HG02970 (cell line): ENCODE data around the gene BCAS3.

Experiments
- ATAC-seq: cut with Tn5 transposase; IDR thresholded peaks from one replicate; pipeline ENCODE4 v1.9.1; 2021; ENCODE audit warnings: mild to moderate bottlenecking, moderate library complexity, moderate number of reproducible peaks; ENCODE audit not compliant: unreplicated experiment, low FRiP score

The BCAS3 gene

GRCh38 chr17:61382796-61383688 lies 705.4 kb downstream of the BCAS3 start:
- no peak for ATAC-seq

- ATAC-seq, result no peak
Observed at GRCh38 chr17:61383689-61384201, 706.1 kb downstream of the BCAS3 start.

GRCh38 chr17:61384354-61384691 lies 706.7 kb downstream of the BCAS3 start:
- no peak for ATAC-seq

- ATAC-seq, result no peak
Observed at GRCh38 chr17:61384692-61385576, 707.3 kb downstream of the BCAS3 start.

- ATAC-seq, result no peak
Observed at GRCh38 chr17:61385577-61386236, 708.1 kb downstream of the BCAS3 start.

- no peak for ATAC-seq
Observed at GRCh38 chr17:61386251-61386650, 708.6 kb downstream of the BCAS3 start.

- no peak for ATAC-seq
Observed at GRCh38 chr17:61387011-61387410, 709.4 kb downstream of the BCAS3 start.

- ATAC-seq, result no peak
Observed at GRCh38 chr17:61387511-61388305, 710.1 kb downstream of the BCAS3 start.

- ATAC-seq, result no peak
Observed at GRCh38 chr17:61388561-61389356, 711.1 kb downstream of the BCAS3 start.

- no peak for ATAC-seq
Observed at GRCh38 chr17:61389670-61390478, 712.2 kb downstream of the BCAS3 start.

- ATAC-seq, result no peak
Observed at GRCh38 chr17:61390479-61390791, 712.8 kb downstream of the BCAS3 start.

- ATAC-seq, result no peak
Observed at GRCh38 chr17:61391595-61392291, 714.1 kb downstream of the BCAS3 start.

GRCh38 chr17:61392679-61393078 lies 715.0 kb downstream of the BCAS3 start:
- ATAC-seq, result no peak

- no peak for ATAC-seq
Observed at GRCh38 chr17:61393550-61393903, 715.9 kb downstream of the BCAS3 start.

GRCh38 chr17:61393904-61394629 lies 716.4 kb downstream of the BCAS3 start:
- ATAC-seq, result no peak

GRCh38 chr17:61394630-61395408 lies 717.2 kb downstream of the BCAS3 start:
- ATAC-seq, result no peak
